OCI-LY7 (cell line): ENCODE results near the gene MAPK11.

ENCODE experiments used
- CTCF ChIP-seq: fragments of 200-600 bp; sonication (generic); conservative IDR thresholded peaks from 2 replicates; pipeline ENCODE4 v1.5.1; 2014; ENCODE audit warnings: mild to moderate bottlenecking, antibody characterized with exemption, low read length, moderate library complexity, mixed read lengths
- EZH2phosphoT487 ChIP-seq: fragments of 200-600 bp; sonication (generic); IDR thresholded peaks from 2 replicates; pipeline ENCODE4 v1.6.1; 2018; ENCODE audit warnings: low read depth, borderline replicate concordance, mild to moderate bottlenecking, mixed run types, antibody characterized with exemption, low read length, moderate library complexity, mixed read lengths

GRCh38 chr22:50281957-50282356, 11.8 kb upstream of the MAPK11 start:
- TF ChIP-seq CTCF, result no peak
- TF ChIP-seq EZH2phosphoT487, result no peak
